Esophagus squamous epithelium (tissue), 4 donors: ENCODE measurements around the gene CPLANE2.

Experiments
- CTCF ChIP-seq, 6 experiments: fragments of 450-650 bp in 4 of 6; fragments of 200-600 bp in 2 of 6; sonication (generic) in 2 of 6; IDR thresholded peaks; one replicate each; pipeline ENCODE4 v1.5.1; 2016 to 2019; ENCODE audit warnings: antibody characterized with exemption in 6 of 6, mild to moderate bottlenecking in 4 of 6, moderate library complexity in 4 of 6
- POLR2A ChIP-seq, 4 donors: fragments of 450-650 bp; IDR thresholded peaks; one replicate each; pipeline ENCODE4 v1.6.1; 2017; ENCODE audit warnings: antibody characterized with exemption in 4 of 4, mild to moderate bottlenecking in 4 of 4, moderate library complexity in 3 of 4

GRCh38 chr1:16196874-16197273 is 40.1 kb downstream of the CPLANE2 start:
- TF ChIP-seq CTCF (IDR thresholded peaks at IDR 0.05) (no peak), POLR2A (IDR thresholded peaks at IDR 0.05) (no peak)
